H1 (cell line): ENCODE results near the gene NLRC5. TPM values are rescaled to one million over a fixed set of nuclear protein-coding genes. Genes with fewer than 3 reads are reported as not detected.

Source experiments
- CTCF ChIA-PET: fragments of 300-600 bp; sonication (Branson Sonifier 250); formaldehyde crosslinking; loops from one replicate; lab custom pipeline; 2021; ENCODE audit not compliant: partially characterized antibody; lab: Charles Lee
- POLR2A ChIA-PET: fragments of 300-600 bp; sonication (Branson Sonifier 250); formaldehyde crosslinking; loops from one replicate; lab custom pipeline; 2021; ENCODE audit warnings: inconsistent platforms; ENCODE audit not compliant: partially characterized antibody; lab: Charles Lee
- DNase-seq, 2 experiments: peaks; one replicate each; pipeline versions ENCODE4 v3.0.0 to v3.0.0-alpha.2; 2010 to 2022; ENCODE audit warnings: low spot score in 2 of 2, low read depth in 1 of 2, mixed read lengths in 1 of 2
- FAIRE-seq: peaks from 2 replicates; lab custom pipeline; 2011; peaks lifted over from hg19 to GRCh38; lab: Jason Lieb, UNC
- H2AFZ ChIP-seq: 2 replicates; pipeline ENCODE4 v1.8.1; 2012; ENCODE audit warnings: low read length, inconsistent platforms
- H2AK5ac ChIP-seq: 2 replicates; pipeline ENCODE4 v1.6.1; 2013; ENCODE audit warnings: low read depth, low read length
- H2BK120ac ChIP-seq: replicated peaks from 2 replicates; pipeline ENCODE3; 2013; ENCODE audit warnings: low read depth, low read length, inconsistent platforms
- H2BK12ac ChIP-seq: 2 replicates; pipeline ENCODE4 v1.6.1; 2013; ENCODE audit warnings: low read depth, low read length
- H2BK15ac ChIP-seq: 2 replicates; pipeline ENCODE4 v1.6.1; 2013; ENCODE audit warnings: low read length
- H2BK20ac ChIP-seq: 2 replicates; pipeline ENCODE4 v1.6.1; 2013; ENCODE audit warnings: low read length
- H2BK5ac ChIP-seq: 2 replicates; pipeline ENCODE4 v1.6.1; 2013; ENCODE audit warnings: low read depth, low read length
- H3K14ac ChIP-seq: 2 replicates; pipeline ENCODE4 v1.6.1; 2013; ENCODE audit warnings: inconsistent platforms; ENCODE audit not compliant: insufficient read length
- H3K18ac ChIP-seq: 2 replicates; pipeline ENCODE4 v1.6.1; 2013; ENCODE audit warnings: low read length; ENCODE audit errors: extremely low read depth
- H3K23ac ChIP-seq: 2 replicates; pipeline ENCODE4 v1.6.1; 2013; ENCODE audit warnings: inconsistent platforms; ENCODE audit not compliant: insufficient read length
- H3K23me2 ChIP-seq: 2 replicates; pipeline ENCODE4 v1.6.1; 2013; ENCODE audit warnings: low read depth, low read length
- H3K27ac ChIP-seq: 2 replicates; pipeline ENCODE4 v1.6.1; 2011; ENCODE audit warnings: low read depth, low read length, inconsistent platforms
- H3K27me3 ChIP-seq, 4 experiments: replicated peaks in 1 of 4; 1 replicate in 1 of 4; 2 replicates in 3 of 4; pipeline versions ENCODE4 v1.6.1 to v1.8.1; 2011 to 2013; ENCODE audit warnings: low read length in 3 of 4, mild to moderate bottlenecking in 3 of 4, inconsistent platforms in 2 of 4, mixed read lengths in 2 of 4, moderate library complexity in 1 of 4; ENCODE audit not compliant: control insufficient read depth in 3 of 4, insufficient read depth in 3 of 4; ENCODE audit errors: extremely low read depth in 1 of 4
- H3K36me3 ChIP-seq, 4 experiments: 2 replicates each; pipeline versions ENCODE4 v1.6.1 to v1.8.1; 2011 to 2013; ENCODE audit warnings: mild to moderate bottlenecking in 4 of 4, low read length in 3 of 4, moderate library complexity in 2 of 4, control low read depth in 1 of 4, inconsistent platforms in 1 of 4; ENCODE audit not compliant: insufficient read depth in 4 of 4, control insufficient read depth in 2 of 4
- H3K4ac ChIP-seq: replicated peaks from 2 replicates; pipeline ENCODE3; 2013; ENCODE audit warnings: low read length, low read depth, mixed read lengths, inconsistent platforms; ENCODE audit not compliant: insufficient read length
- H3K4me1 ChIP-seq, 4 experiments: replicated peaks in 1 of 4; 1 replicate in 1 of 4; 2 replicates in 3 of 4; pipeline versions ENCODE4 v1.6.1 to v1.8.1; 2011 to 2013; ENCODE audit warnings: low read length in 3 of 4, inconsistent platforms in 2 of 4, mixed read lengths in 1 of 4; ENCODE audit not compliant: insufficient read depth in 4 of 4, control insufficient read depth in 3 of 4
- H3K4me2 ChIP-seq, 2 experiments: 2 replicates each; pipeline versions ENCODE4 v1.6.1 to v1.8.1; 2011 to 2013; ENCODE audit warnings: low read depth in 2 of 2, low read length in 2 of 2, control low read depth in 1 of 2, inconsistent platforms in 1 of 2, mild to moderate bottlenecking in 1 of 2; ENCODE audit not compliant: insufficient read depth in 1 of 2
- H3K4me3 ChIP-seq, 4 experiments: fragments of 200-600, 300-600 bp in 1 of 4; sonication (generic), shearing (Covaris generic), sonication (Bioruptor Twin) in 1 of 4; 2 replicates each; pipeline versions ENCODE4 v1.5.1 to v1.8.1; 2011 to 2016; ENCODE audit warnings: low read length in 4 of 4, low read depth in 3 of 4, control low read depth in 2 of 4, inconsistent platforms in 2 of 4, mild to moderate bottlenecking in 2 of 4, mixed read lengths in 1 of 4, moderate library complexity in 1 of 4; ENCODE audit not compliant: insufficient read depth in 2 of 4; ENCODE audit errors: extremely low read depth in 1 of 4
- H3K56ac ChIP-seq: replicated peaks from 2 replicates; pipeline ENCODE3; 2013; ENCODE audit warnings: low read depth, mild to moderate bottlenecking, mixed read lengths, low read length, inconsistent platforms; ENCODE audit not compliant: insufficient read length
- H3K79me1 ChIP-seq: 2 replicates; pipeline ENCODE4 v1.6.1; 2013; ENCODE audit warnings: low read depth, low read length, control low read depth
- H3K79me2 ChIP-seq, 2 experiments: 2 replicates each; pipeline versions ENCODE4 v1.6.1 to v1.8.1; 2012 to 2013; ENCODE audit warnings: low read length in 2 of 2, mild to moderate bottlenecking in 2 of 2, inconsistent platforms in 1 of 2; ENCODE audit not compliant: insufficient read depth in 2 of 2, control insufficient read depth in 1 of 2
- H3K9ac ChIP-seq, 4 experiments: replicated peaks in 1 of 4; 1 replicate in 1 of 4; 2 replicates in 3 of 4; pipeline versions ENCODE4 v1.6.1 to v1.8.1; 2011 to 2013; ENCODE audit warnings: low read depth in 3 of 4, low read length in 3 of 4, control low read depth in 2 of 4, mild to moderate bottlenecking in 2 of 4, moderate library complexity in 2 of 4, inconsistent platforms in 1 of 4; ENCODE audit errors: extremely low read depth in 1 of 4
- H3K9me3 ChIP-seq, 2 experiments: 2 replicates each; pipeline versions ENCODE4 v1.6.1 to v1.8.1; 2012 to 2013; ENCODE audit warnings: mild to moderate bottlenecking in 2 of 2, moderate library complexity in 2 of 2, control low read depth in 1 of 2, inconsistent platforms in 1 of 2, low read depth in 1 of 2, low read length in 1 of 2, mixed read lengths in 1 of 2; ENCODE audit not compliant: insufficient read depth in 2 of 2
- H4K20me1 ChIP-seq, 2 experiments: replicated peaks in 1 of 2; 2 replicates each; pipeline versions ENCODE3 to v1.8.1; 2011 to 2013; ENCODE audit warnings: inconsistent platforms in 2 of 2, low read length in 2 of 2, mild to moderate bottlenecking in 1 of 2; ENCODE audit not compliant: insufficient read depth in 2 of 2, control insufficient read depth in 1 of 2
- H4K5ac ChIP-seq: 2 replicates; pipeline ENCODE4 v1.6.1; 2013; ENCODE audit warnings: low read length, low read depth, mixed read lengths, inconsistent platforms; ENCODE audit not compliant: insufficient read length
- H4K8ac ChIP-seq: 2 replicates; pipeline ENCODE4 v1.8.0; 2013; ENCODE audit warnings: mild to moderate bottlenecking, moderate library complexity, low read length, inconsistent platforms; ENCODE audit not compliant: insufficient read depth; ENCODE audit errors: extremely low read depth
- H4K91ac ChIP-seq: replicated peaks from 2 replicates; pipeline ENCODE3; 2013; ENCODE audit warnings: low read length, mixed read lengths, inconsistent platforms; ENCODE audit not compliant: insufficient read length
- HDAC6 ChIP-seq: IDR thresholded peaks from one replicate; pipeline ENCODE4 v1.7.1; 2012; ENCODE audit warnings: low read depth, mild to moderate bottlenecking, inconsistent platforms, low read length, moderate library complexity
- SIRT6 ChIP-seq: IDR thresholded peaks from one replicate; pipeline ENCODE4 v1.7.1; 2012; ENCODE audit warnings: low read length, inconsistent platforms
- SP1 ChIP-seq: IDR thresholded peaks from 2 replicates; pipeline ENCODE4 v1.6.1; 2011; ENCODE audit warnings: low read depth, low read length
- WGBS, 2 experiments: shearing (Covaris generic) in 1 of 2; methylation state at CpG; one replicate each; pipeline versions ENCODE4 v1.1.6 to v1.1.7; 2013 to 2015; ENCODE audit warnings: low lambda C conversion rate in 2 of 2, mixed read lengths in 2 of 2, inconsistent platforms in 1 of 2, low coverage in 1 of 2, missing lambda C conversion rate in 1 of 2; ENCODE audit not compliant: insufficient replicate concordance in 2 of 2, insufficient coverage in 1 of 2, insufficient read length in 1 of 2; ENCODE audit errors: extremely low coverage in 1 of 2, missing lambda C conversion rate in 1 of 2; 5-methylcytosine and 5-hydroxymethylcytosine counted together
- polyA plus RNA-seq, 7 experiments: library from polyadenylated mRNA; depleted of rRNA in 3 of 7; stranded (reverse) in 5 of 7; unstranded in 2 of 7; fragments of >200 nt in 5 of 7; fragments of 200-250 nt in 2 of 7; gene quantifications; 1 replicate in 5 of 7; 2 replicates in 1 of 7; 4 replicates in 1 of 7; pipeline versions ENCODE4 v1.2.1 to v1.2.3, GENCODE V29; 2011 to 2013; ENCODE audit warnings: missing spikeins in 2 of 7, mixed read lengths in 2 of 7
- total RNA-seq: library from RNA; stranded (reverse); fragmentation: NEBNext Ultra II Directional; extraction: Animal tissue kit (Norgen Biotek cat#: 25700); gene quantifications from 2 replicates; pipeline ENCODE4 v1.2.1, GENCODE V29; 2021

NLRC5 gene
- total and polyA plus RNA-seq, 2 of the 8 experiments (the other 6 are each of a cell fraction or from before 2014, with no cell fraction given) = 2.2 to 3.2 TPM

DNA sequence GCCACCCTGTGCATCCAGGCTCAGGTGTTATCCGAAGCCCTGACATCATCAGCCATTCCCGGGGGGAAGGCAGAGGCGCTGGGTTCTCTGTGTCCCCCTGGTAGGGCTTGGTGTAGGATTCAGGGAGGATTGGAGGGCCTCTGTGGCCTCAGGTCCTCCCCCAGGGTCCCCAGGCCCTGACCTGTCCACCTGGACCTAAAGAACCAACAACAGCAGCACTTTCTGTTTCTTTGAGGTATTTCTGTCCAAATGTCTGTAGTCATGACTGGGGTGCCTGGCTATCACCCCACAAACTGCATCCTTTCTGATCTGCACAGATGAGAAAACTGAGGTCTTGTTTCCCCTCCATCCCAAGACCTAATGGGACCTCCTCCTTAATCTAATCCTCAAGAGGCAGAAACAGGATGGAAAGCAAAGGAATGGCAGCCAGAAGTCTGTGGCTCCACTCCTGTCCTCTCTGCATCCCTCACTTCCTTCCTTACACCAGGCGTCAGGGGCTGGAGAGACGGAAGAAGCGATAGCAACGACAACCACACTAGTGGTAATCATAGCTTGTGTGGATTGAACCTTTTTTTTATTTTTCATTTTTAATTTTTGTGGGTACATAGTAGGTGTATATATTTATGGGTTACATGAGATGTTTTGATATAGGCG lies 11.8 kb downstream of the NLRC5 start:
- Histone ChIP-seq H2BK15ac (no peak overlapping the region), H4K8ac (no peak overlapping the region), H3K14ac (no peak overlapping the region), H3K18ac (no peak overlapping the region), H3K4me3 (no peak overlapping the region), H4K5ac (no peak overlapping the region), H3K27me3 (no peaks in the 10 kb centered on the region; a peak in 1 of 7 replicates), H4K20me1 (no peaks in the 10 kb centered on the region), H3K36me3 (no peaks in the 10 kb centered on the region), H3K23ac (no peak overlapping the region), H3K4me1 (peaks cover 0 to 11% (median 6%) of the 10 kb centered on the region in 4 experiments; a peak in 4 of 7 replicates), H3K4me2 (no peak overlapping the region), H3K9me3 (no peaks in the 10 kb centered on the region), H3K9ac (no peak overlapping the region), H3K23me2 (no peaks in the 10 kb centered on the region), H3K56ac (no peak overlapping the region), H3K79me2 (no peaks in the 10 kb centered on the region), H2BK12ac (no peak overlapping the region), H2BK5ac (no peak overlapping the region), H2BK20ac (no peak overlapping the region), H3K79me1 (no peaks in the 10 kb centered on the region), H2BK120ac (no peak overlapping the region), H2AFZ (no peak overlapping the region)
- CTCF ChIA-PET = no interaction called here
- POLR2A ChIA-PET = no interaction called here
- DNase-seq (no peak), FAIRE-seq (no peak)
- 90% methylated on average over 8 of the region's 8 CpGs; no CpG with 5 or more reads in 1 of the 2 experiments for WGBS, 2 experiments
- no peak for TF ChIP-seq SP1
- TF ChIP-seq HDAC6 = no peak
- TF ChIP-seq SIRT6 = no peak
- TF ChIP-seq, all 59 proteins: peak for 0
- Histone ChIP-seq H3K27ac (no peak overlapping the region), H3K4ac (no peak overlapping the region), H4K91ac (no peak overlapping the region), H2AK5ac (no peak overlapping the region)
